Stimulated activated CD4-positive, alpha-beta T cell treated with anti-CD3 and anti-CD28 coated beads, TNF-alpha, amount 100 ng/mL, for 48 hours (primary cell): ENCODE measurements around the gene ALAS1.
A peak's percentile ranks its signal among the peaks of the same experiment; 100 is the strongest.

Experiments
- DNase-seq, 3 donors: peaks; one replicate each; pipeline ENCODE4 v3.0.0-alpha.2; 2020; ENCODE audit warnings: low read depth in 3 of 3

The ALAS1 gene

DNA sequence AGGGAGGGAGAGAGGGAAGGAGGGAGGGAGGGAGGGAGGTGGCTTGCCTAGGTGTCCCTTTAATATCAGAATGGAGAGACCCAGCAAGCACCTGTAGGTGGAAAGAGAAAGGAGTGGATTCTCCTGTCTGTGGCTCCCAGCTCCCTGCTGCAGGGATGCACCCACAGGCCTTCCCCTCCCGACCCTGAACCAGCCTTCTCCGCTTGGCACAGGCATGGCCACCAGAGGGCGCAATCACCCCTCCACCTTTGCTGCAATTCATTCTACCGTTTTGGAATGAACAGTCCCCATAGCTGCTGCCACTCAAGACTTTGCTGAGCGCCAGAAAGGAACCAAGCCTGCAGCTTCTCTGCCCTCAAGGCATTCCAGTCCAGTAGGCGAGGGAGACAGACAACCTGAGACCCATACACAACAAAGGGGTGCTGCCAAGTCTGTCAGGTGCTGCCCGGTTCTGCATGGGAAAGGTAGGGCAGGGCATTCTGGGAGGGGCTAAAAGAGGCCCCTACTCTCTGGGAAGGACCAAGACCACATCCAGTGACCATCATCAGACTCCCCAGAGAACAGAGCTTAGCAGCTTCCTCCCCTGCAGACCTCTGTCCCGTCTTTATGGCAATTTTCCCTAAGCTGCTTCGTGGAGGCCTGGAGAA lies 22.5 kb downstream of the ALAS1 start:
- DNase-seq = peak; percentile 78 to 89 (median 87)

DNA sequence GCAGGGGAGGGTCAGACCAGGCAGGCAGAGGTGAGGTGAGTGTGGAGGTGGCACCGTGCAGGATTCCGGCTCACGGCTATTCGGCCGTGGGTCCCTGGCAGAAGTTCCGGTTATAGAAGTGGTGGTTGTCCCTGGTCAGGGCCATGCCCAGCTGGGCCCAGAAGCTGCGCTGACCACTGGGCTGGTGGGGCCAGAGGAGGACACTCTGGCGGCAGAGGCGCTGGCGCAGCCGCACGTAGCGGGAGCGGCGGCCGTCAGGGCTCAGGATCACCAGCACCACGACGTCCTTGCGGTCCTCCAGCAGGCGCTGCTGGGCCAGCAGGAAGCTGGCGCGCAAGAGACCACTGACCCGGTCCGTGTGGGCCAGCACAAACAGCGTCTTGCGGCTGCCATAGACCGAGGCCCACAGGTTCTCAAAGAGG lies 23.2 kb downstream of the ALAS1 start:
- no peak for DNase-seq

DNA sequence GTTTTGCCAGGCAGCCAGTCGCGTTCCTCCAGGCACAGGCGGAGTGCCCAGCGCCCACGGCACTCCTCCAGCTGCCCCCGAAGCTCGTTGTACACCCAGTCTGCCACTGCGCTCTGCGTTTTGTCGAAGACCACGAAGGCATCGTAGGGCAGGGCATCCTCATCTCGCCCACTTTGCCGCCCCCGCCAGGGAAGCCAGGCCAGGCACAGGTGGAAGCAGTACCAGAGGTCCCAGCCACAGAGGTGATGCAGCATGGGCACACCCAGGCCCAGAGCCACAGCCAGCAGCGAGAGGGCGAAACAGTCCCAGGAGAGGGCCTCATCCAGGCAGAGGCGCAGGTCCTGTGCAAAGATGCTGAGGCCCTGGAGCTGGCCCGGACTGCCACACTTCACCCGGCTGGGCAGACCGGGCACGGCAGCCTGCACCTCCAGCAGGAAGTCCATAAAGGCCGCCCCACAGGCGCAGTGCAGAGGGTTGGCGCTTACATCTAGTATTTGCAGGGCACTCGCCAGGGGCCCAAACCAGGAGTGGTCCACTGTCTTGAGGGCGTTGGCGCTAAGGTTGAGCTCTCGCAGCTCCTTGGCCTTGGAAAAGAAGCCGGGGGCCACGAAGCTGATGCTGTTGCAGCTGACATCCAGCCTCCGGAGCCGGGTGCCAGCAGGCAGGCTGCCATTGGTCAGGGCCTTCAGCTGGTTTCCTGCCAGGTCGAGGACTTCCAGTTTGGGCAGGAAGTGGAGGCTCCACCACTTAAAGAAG lies 23.8 kb downstream of the ALAS1 start:
- DNase-seq = no peak

DNA sequence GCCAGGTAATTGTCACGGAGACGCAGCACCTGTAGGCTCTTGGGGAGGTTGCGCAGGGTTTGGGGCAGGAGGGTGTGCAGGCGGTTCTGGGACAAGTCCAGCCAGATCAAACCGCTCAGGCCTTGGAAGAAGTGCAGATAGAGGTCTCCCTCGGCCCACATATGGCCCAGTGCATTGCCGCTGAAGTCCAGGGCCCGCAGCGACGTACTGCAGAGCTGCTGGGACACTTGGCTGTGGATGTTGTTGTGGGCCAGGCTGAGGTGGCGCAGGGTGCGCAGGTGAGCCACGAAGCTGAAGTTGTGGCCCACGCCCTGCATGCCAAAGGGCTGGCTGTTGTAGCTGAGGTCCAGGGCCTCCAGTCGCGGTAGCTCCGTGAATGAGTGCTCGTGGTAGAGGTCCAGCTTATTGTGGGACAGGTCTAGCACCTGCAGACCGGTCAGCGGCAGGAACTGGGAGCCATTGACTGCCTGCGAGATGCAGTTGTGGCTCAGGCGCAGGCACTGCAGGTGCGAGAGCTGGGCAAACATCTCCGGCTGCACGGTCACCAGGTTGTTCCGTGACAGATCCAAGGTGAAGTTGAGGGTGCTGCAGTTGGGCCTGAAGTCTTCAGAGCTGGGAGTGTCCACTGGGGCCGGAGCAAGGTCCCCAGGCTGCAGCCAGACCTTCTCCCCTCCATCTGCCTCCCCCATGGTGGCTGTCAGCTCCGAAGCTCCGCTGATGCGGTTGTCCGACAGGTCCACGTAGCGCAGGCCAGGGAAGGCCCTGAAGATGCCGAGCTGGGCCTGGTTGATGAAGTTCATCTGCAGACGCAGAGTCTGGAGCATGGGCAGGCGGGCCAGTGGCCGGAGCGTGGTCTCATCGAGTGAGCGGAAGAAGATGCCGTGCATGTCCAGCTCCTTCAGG lies 24.6 kb downstream of the ALAS1 start:
- DNase-seq = no peak

DNA sequence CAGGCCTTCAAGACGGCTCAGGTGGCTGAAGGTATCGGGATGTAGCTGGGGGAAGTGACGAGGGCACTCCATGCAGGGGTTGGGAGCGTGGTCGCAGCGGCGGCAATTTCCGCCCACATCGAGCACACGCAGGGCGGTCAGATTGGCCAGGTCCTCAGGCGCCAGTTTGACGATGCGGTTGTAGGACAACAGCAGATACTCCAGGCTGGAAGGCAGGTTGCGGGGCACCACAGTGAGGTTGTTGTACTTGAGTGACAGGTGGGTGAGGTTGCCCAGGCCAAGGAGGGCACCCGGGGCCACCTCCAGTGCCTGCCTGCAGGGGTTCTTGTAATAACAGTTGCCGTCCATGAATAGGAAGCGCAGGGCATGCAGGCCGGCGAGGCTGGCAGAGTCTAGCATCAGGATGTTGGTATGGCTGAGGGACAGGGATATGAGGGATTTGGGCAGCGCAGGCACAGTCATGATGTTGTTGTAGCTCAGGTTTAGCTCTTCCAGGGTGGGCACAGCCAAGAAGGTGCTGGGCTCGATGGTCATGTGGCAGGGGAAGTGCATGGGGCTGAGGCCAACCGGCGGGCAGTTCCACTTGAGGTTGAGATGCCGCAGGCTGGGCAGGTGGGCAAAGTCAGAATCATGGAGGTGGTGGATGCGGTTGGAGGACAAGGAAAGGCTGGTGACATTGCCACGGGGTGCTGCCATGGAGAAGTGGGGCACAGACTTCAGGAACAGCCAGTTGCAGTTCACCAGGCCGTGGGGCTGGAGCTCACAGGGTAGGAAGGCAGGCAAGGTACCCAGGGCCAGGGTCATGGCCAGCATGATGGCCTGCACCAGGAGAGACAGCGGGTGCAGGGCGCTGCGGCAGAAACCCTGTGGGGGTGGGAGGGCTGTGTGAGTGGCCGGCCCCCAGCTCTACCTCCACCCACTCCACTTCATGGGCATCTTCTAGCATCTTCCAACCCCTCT lies 25.8 kb downstream of the ALAS1 start:
- no peak for DNase-seq

DNA sequence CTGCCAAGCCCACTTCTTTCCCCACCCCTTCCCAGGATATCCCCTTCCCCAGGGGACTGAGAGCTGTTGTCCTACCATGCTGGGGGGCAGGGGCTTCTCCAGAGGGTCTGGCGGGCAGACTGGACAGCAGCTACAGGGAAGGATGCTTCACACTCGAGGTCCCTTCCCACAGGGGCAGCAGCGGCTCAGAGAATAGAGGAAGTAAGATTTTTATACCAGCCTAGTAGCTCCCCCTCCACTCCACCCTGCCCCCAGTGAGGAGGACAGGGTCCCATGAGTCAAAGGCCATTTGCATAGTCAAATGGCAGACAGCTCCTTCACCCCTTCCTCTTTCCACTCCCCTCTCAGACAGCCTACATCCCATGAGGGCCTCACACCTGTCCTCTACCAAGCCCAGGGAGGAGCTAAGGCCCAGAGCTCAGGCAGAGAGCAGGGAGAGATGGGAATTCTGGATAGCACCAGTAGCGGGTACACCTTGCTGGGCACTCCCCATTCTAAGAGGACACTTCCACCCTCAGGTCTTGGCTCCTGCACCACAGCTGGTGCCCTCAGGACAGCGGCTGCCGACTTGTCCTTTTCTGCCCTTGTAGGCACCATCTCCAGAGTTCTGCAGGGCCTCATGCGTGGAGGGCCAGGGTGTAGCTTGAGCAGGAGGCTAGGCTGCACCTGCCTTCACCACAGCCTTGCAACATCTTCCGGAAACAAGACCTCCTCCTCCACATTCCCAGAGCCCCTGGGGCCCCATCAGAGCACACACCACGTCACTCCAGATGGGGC lies 27.7 kb downstream of the ALAS1 start, which contains the start of gene TLR9:
Gene TLR9, minus strand, starts transcription at position 194 of the 777 bp plus-strand sequence. Its CDS starts 116 bp downstream, at position 78.
- DNase-seq = no peak

DNA sequence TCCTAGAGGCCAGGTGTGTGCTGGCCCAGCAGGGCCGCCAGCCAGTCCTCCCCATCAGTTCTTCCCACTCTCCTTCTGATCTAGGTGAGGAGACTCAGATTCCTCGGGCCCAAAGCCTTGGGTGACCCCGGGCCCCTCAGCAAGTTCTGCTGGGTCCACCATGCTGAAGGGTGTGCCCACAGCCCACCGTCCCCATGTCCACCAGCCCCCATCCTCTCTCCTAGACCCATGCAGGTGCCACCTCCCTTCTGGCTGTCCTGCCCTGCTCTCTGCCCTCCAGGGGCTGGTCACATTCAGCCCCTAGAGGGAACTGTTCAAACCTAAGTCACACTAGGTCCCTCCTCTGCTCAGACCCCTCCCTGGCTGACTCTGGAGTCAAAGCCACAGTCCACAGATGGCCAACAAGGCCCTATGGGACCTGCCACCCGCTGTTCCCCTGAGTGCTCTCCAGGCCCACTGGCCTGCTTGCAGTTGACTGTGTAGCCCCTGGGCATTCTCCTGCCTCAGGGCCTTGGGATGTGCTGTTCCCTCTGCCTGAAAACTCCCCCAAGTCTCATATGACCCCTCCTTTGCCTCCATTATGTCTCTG lies 28.4 kb downstream of the ALAS1 start:
- no peak for DNase-seq

DNA sequence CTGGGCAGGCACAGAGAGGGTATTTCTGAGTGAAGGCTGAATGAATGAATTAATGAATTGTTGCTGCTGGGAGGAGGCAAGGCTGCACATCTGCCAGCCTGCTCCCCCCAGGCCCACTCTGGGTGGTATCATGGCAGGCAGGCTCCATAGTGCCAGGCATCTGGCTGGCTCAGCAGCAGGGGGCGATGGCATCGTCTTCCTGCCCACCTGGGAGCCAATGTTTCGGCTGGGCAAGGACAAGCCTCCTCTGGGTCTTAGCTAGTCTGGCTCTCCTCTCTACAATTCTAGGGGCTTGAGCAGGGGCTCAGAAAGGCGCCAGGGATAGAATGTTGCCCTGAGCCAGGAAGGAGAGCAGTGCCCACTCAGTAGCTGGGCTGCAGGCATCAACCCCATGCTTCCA lies 29.2 kb downstream of the ALAS1 start:
- DNase-seq = no peak

DNA sequence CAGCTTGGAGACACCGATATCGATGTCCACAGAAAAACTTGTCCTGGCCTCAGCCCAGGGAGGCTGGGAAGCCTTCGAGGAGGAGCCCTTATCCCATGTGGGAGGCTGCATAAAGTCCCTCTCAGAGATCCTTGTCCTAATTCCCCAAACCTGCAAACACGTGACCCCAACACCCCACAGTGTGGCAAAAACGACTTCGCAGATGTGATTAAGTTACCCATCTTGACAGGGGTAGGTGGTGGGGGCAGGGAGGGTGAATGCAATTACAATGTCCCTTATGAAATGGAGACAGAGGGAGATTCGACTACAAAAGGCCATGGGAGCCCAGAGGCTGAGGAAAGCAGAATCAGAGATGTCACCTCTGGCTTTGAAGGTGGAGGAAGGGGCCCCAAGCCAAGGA lies 29.8 kb downstream of the ALAS1 start:
- DNase-seq = no peak

DNA sequence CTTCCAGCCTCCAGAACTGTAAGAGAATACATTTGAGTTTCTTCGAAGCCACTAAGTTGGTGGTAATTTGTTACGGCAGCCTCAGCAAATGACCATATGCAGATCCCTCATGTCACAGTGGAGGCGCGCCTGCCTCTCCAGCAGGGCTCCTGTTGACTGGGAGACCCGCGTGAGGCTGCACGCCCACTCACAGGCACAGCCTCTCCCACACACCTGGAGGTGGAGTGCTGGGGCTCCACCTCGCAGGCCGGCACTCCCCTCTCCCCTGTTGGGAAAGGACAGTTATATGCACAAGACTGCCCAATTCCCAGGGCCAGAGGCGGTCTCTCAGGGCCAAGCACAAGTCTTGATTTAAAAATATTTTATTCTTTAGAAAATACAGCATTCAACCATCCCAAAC lies 30.3 kb downstream of the ALAS1 start:
- no peak for DNase-seq

DNA sequence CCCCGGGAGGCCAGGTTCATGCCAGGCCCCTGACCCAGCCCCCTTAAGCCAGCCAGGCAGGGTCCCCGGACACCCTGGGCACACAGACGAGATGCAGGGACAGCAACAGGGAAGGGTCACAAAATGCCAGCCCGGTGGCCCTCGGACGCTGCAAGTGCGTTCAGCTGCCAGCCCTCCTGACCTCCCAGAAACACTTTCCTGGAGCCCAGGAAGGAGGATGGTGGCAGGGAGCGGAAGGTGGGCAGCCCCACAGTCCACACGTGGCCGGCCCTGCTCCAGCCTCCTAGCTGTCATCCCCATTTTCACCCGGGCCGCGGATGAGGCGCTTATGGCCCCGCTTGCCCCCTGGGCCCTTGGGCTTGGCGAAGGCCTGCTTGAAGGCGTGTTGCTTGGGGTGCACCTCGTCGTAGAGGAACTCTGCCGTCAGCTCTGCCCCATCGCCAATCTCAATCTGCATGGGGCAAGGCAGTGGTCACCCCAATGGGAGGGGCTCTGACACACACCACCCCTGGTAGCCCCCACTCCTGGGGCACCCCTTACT lies 30.9 kb downstream of the ALAS1 start:
- no peak for DNase-seq

DNA sequence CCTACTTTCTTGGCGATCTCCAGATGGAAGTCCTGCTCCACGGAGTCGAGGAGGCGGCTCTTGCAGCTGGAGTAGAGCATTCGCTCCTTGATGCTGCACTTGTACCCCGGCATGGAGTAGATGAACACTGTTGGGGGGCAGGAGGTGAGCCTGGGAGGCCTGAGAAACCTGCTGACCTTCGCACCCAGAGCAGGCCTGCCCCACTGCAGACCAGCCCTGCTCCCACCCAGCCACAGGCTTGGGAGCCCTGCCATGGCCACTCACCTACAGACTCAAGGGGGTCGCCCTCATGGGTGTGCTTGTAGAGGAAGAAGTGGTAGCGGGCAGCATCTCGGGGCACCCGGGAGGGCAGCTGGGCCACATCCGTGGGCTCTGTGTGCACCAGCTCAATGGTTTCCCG lies 31.7 kb downstream of the ALAS1 start:
- DNase-seq = no peak

DNA sequence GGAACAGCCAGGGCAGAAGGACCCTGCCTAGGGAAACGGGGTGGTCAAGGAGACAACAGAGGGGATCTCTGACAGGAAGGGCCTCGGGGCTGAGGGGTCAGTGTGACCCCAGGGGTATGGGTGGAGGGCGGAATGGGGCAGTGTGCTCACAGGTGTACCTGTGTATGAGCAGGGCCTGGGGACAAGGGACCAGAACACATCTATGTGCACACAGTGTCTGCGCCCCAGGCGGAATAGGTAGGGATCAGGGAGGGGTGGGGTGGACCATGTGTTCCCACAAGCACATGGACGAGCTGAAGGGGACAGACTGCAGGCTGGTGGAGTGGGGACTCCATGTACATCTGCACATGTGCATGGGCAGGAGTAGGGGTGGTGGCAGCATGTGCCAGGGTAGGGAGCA lies 32.5 kb downstream of the ALAS1 start:
- no peak for DNase-seq

DNA sequence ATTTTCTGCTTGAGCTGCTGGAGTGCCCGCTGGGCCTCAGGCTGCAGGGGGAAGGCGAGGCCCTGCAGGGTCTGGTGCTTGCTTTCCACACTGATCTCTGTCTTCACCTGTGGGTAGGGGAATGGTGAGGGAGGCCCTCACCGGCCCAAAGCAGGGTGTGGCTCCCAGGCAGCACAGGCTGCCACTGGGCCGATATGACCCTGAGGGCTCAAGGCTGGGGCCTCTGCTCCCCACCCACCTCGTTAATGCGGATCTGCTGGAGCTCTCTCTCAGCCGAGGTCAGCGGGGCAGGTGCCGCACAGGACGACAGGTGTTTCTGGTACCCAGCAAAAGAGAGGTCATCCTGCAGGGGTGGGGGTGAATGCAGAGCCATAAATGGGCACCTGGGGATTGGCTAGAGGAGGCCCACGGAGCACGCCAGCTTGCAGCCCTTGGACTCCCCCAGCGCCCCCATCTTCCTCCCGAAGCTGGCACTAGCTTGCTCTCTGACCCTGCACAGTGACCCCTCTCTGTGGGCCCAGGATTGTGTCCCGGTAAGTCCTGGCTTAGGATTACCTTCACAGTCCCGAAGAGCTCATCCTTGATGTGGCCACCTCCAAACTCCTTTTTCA lies 33.0 kb downstream of the ALAS1 start:
- DNase-seq = no peak

DNA sequence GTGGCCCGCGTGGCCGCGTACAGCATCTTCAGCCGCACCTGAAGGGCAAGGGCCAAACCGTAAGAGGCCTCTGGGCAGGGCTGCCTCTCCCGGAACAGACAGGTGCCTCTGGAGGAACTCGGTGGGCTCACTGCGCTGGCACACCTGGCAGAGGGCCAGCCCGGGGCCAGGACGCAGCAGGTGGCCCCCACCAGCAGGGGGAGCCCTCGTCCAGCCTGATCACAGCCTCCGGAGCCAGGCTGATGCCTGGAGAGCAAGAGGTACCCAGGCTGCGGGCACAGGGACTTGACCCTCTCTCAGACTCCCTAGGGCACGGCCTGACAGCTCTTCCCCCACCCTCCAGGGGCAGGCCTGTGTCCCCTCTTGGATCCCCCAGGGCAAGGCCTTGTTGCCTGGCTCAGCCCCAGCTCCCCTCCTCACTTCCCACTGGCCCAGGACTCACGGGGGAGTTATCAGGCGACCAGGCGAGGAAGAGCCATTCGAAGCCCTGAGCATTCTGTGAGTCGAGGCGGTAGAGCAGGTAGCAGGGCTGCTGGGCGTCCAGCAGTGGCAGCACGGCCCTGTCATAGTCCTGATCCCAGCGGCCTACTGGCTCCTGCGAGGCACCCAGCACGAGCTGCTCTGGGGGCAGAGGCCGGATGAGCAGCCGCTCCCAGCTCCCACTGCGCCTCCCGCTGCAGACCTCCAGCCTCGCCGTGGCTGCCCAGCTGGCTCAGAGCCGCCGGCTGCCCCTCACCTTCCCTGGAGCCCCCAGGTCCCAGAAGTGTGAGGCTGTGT lies 33.7 kb downstream of the ALAS1 start:
- peak; percentile 71 to 88 (median 84) for DNase-seq

DNA sequence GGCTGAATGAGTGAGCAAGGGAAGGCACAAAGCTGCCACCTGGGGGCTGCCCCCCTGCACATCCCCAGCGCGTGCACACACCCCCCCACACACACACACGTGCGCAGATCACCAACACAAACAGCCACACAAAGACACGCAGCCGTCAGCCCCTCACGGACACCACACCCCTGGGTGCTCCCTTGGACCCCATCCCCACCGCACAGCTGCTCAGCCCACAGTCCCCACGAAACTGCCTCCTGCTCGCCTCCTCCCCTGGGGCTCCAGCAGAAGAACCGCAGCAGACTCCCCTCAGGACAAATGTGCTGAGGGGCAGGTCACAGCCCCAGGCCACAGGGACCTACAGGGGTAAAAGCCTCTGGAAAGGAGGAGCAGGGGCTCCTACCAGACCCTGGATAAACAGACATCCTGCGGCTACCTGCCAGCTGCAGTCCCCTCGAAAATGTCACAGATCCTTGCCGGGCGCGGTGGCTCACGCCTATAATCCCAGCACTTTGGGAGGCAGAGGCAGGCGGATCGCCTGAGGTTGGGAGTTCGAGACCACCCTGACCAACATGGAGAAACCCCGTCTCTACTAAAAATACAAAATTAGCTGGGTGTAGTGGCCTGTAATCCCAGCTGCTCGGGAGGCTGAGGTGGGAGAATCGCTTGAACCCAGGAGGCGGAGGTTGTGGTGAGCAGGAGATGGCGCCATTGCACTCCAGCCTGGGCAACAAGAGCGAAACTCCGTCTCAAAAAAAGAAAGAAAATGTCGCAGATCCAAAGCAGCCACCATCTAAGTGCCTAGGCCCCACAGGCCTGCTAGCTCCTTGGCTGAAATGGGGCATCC lies 34.5 kb downstream of the ALAS1 start:
- DNase-seq = no peak

DNA sequence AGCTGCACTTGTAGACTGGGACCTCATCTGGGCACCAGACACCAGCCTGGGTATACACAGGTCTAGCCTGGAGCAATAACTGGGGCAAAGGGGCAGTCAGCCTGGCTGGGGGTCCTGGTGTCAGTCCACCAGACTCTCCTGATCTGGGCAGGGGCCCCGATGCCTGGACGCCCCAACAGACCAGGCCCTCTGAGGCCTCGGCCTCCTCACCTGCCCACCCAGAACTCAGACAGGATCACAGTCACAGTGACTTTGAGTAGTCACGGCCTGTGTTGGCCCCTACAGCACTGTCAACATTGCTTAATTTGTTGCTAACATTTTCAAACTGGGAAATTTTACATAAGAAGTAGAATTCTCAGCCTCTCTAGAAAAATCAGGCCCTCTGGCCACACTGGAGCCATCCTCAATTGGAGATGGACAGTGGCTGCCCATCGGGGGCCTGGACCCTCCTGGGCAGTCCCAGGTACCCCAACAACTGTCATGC lies 35.2 kb downstream of the ALAS1 start:
- no peak for DNase-seq
